Measurements from ENCODE around the gene CRB2. TPM values are rescaled to one million over a fixed set of nuclear protein-coding genes. Genes with fewer than 3 reads are reported as not detected.

Gene CRB2
- total RNA-seq, 1 donor from 2014 or later, result 0.35 TPM

GRCh38 chr9:123365287-123365880 lies 9.4 kb downstream of the CRB2 start:
- no peak overlapping the region for H3K4me3 ChIP-seq (ENCODE audit: low read depth, low read length)
- TF ChIP-seq CTCF (conservative IDR thresholded peaks at IDR 0.05; ENCODE audit: low read depth, low read length), result peak; percentile 45
- no peak for DNase-seq (ENCODE audit: low read depth)

DNA sequence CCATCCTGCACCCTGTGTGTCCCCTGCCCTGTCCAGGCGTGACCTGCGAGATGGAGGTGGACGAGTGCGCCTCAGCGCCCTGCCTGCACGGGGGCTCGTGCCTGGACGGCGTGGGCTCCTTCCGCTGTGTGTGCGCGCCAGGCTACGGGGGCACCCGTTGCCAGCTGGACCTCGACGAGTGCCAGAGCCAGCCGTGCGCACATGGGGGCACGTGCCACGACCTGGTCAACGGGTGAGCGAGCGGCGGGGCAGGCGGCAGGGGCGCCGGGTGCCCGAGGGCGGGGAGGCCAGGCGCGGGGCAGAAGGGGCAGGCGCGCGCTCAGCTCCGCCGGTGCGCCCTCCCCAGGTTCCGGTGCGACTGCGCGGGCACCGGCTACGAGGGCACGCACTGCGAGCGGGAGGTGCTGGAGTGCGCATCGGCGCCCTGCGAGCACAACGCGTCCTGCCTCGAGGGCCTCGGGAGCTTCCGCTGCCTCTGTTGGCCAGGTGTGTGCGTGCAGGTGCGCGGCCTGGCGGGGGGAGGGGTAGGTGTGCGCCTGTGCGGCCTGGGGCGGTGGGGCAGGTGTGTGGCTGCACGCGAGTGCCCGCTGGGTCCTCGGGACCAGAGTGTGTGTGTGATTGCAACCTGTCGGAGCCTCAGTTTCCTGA lies 10.0 kb downstream of the CRB2 start:
- DNase-seq (ENCODE audit: low read depth), result no peak
- no peak for TF ChIP-seq CTCF (conservative IDR thresholded peaks at IDR 0.05; ENCODE audit: low read depth, low read length)
- H3K4me3 ChIP-seq (ENCODE audit: low read depth, low read length), result no peak overlapping the region

- H3K4me3 ChIP-seq (ENCODE audit: low read depth, low read length), result no peak overlapping the region
- no peak for TF ChIP-seq CTCF (conservative IDR thresholded peaks at IDR 0.05; ENCODE audit: low read depth, low read length)
- no peak for DNase-seq (ENCODE audit: low read depth)
Measured at GRCh38 chr9:123368023-123368422, 12.0 kb downstream of the CRB2 start.

- no peak for TF ChIP-seq CTCF (conservative IDR thresholded peaks at IDR 0.05; ENCODE audit: low read depth, low read length)
- no peak overlapping the region for H3K4me3 ChIP-seq (ENCODE audit: low read depth, low read length)
- DNase-seq (ENCODE audit: low read depth), result no peak
Measured at GRCh38 chr9:123368536-123369153, 12.6 kb downstream of the CRB2 start.

DNA sequence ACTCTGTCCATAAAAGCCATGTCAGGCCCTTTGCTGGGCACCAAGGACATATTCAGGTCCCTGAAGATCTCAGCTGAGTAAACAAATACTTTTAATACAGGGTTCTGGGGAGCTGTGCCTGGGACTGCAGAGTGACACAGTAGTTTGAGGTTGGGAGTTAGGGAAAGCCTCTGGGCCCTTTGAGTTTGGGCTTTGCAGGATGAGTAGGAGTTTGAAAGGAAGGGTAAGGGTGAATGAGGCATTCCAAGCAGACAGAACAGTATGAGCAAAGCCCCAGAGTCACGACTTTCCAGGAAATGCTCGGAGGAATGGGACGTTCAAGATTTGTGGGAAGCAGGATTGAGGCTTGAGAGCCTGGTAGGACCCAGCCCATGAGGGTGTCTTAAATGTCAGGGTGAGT lies 13.3 kb downstream of the CRB2 start:
- no peak for TF ChIP-seq CTCF (conservative IDR thresholded peaks at IDR 0.05; ENCODE audit: low read depth, low read length)
- H3K4me3 ChIP-seq (ENCODE audit: low read depth, low read length), result no peak overlapping the region
- no peak for DNase-seq (ENCODE audit: low read depth)

DNA sequence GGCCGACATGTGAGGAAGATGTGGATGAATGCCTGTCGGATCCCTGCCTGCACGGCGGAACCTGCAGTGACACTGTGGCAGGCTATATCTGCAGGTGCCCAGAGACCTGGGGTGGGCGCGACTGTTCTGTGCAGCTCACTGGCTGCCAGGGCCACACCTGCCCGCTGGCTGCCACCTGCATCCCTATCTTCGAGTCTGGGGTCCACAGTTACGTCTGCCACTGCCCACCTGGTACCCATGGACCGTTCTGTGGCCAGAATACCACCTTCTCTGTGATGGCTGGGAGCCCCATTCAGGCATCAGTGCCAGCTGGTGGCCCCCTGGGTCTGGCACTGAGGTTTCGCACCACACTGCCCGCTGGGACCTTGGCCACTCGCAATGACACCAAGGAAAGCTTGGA lies 14.1 kb downstream of the CRB2 start:
- no peak for DNase-seq (ENCODE audit: low read depth)
- H3K4me3 ChIP-seq (ENCODE audit: low read depth, low read length), result no peak overlapping the region
- TF ChIP-seq CTCF (conservative IDR thresholded peaks at IDR 0.05; ENCODE audit: low read depth, low read length), result no peak
